ENCODE measurements around the gene SEMA6A. TPM values are rescaled to one million over a fixed set of nuclear protein-coding genes. Genes with fewer than 3 reads are reported as not detected.

Gene SEMA6A
- total and polyA plus RNA-seq, 2 experiments from 2014 or later: 233 to 400 TPM

GRCh38 chr5:116424951-116425350 lies 149.7 kb downstream of the SEMA6A start:
- Mint-ChIP-seq H3K4me1 (peaks cover 9% of the 10 kb centered on the region), H3K27ac (no peak overlapping the region), H3K9me3 (no peaks in the 10 kb centered on the region), H3K27me3 (ENCODE audit: insufficient read depth, low read depth, poor library complexity) (no peaks in the 10 kb centered on the region), H3K36me3 (ENCODE audit: low read depth) (no peaks in the 10 kb centered on the region; the same call in 2 of the 3 replicates), H3K4me3 (no peak overlapping the region)
- Histone ChIP-seq H4K20me1 (replicated peaks; ENCODE audit: insufficient read depth) (no peaks in the 10 kb centered on the region), H3F3A (replicated peaks; ENCODE audit: low read depth) (no peaks in the 10 kb centered on the region), H3K4me3 (no peak overlapping the region), H3K36me3 (ENCODE audit: insufficient read depth) (no peaks in the 10 kb centered on the region), H3K79me2 (replicated peaks; ENCODE audit: insufficient read depth) (no peaks in the 10 kb centered on the region), H3K4me2 (no peak overlapping the region), H3K4me1 (ENCODE audit: insufficient read depth) (no peaks in the 10 kb centered on the region), H2AFZ (no peak overlapping the region), H3K9me2 (ENCODE audit: insufficient read depth) (peaks cover 6% of the 10 kb centered on the region; the same call in 1 of the 2 replicates), H3K27me3 (ENCODE audit: insufficient read depth) (no peaks in the 10 kb centered on the region), H3K27ac (ENCODE audit: low read depth) (no peak overlapping the region)
- no peak for TF ChIP-seq CTCF (conservative IDR thresholded peaks at IDR 0.05; ENCODE audit: low read depth in 2 of 2)
- TF ChIP-seq ZNF331 (CRISPR knock-in tag; IDR thresholded peaks at IDR 0.05; ENCODE audit: low read depth): no peak
- TF ChIP-seq POLR2AphosphoS5 (IDR thresholded peaks at IDR 0.05; ENCODE audit: low read depth): no peak
- no peak for TF ChIP-seq STAT1 (IDR thresholded peaks at IDR 0.05; ENCODE audit: unreplicated experiment)
- TF ChIP-seq EZH2 (IDR thresholded peaks at IDR 0.05; ENCODE audit: low read depth, unreplicated experiment): no peak
- TF ChIP-seq EZH2phosphoT487 (IDR thresholded peaks at IDR 0.05; ENCODE audit: unreplicated experiment): no peak
- TF ChIP-seq ETS1 (IDR thresholded peaks at IDR 0.05): no peak
- no peak for TF ChIP-seq ZNF462 (CRISPR knock-in tag; IDR thresholded peaks at IDR 0.05)
- no peak for TF ChIP-seq JUNB (IDR thresholded peaks at IDR 0.05; ENCODE audit: unreplicated experiment)
- no peak for TF ChIP-seq NANOG (IDR thresholded peaks at IDR 0.05; ENCODE audit: borderline replicate concordance)
- TF ChIP-seq ZNF114 (CRISPR knock-in tag; IDR thresholded peaks at IDR 0.05): no peak
- TF ChIP-seq REST (IDR thresholded peaks at IDR 0.05; ENCODE audit: unreplicated experiment): no peak
- no peak for TF ChIP-seq CREB1 (CRISPR knock-in tag; IDR thresholded peaks at IDR 0.05; ENCODE audit: low read depth)
- DNase-seq (ENCODE audit: low spot score) (no peak), ATAC-seq (no peak)

All from GM23338 (cell line).